ENCODE results near the gene WASF2.
"Not testable (repeated sequence)": the region's sequence is repeated elsewhere in the genome, so short reads cannot be mapped to it uniquely, and the experiment has no call there.

WASF2 gene, protein sequence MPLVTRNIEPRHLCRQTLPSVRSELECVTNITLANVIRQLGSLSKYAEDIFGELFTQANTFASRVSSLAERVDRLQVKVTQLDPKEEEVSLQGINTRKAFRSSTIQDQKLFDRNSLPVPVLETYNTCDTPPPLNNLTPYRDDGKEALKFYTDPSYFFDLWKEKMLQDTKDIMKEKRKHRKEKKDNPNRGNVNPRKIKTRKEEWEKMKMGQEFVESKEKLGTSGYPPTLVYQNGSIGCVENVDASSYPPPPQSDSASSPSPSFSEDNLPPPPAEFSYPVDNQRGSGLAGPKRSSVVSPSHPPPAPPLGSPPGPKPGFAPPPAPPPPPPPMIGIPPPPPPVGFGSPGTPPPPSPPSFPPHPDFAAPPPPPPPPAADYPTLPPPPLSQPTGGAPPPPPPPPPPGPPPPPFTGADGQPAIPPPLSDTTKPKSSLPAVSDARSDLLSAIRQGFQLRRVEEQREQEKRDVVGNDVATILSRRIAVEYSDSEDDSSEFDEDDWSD

DNA sequence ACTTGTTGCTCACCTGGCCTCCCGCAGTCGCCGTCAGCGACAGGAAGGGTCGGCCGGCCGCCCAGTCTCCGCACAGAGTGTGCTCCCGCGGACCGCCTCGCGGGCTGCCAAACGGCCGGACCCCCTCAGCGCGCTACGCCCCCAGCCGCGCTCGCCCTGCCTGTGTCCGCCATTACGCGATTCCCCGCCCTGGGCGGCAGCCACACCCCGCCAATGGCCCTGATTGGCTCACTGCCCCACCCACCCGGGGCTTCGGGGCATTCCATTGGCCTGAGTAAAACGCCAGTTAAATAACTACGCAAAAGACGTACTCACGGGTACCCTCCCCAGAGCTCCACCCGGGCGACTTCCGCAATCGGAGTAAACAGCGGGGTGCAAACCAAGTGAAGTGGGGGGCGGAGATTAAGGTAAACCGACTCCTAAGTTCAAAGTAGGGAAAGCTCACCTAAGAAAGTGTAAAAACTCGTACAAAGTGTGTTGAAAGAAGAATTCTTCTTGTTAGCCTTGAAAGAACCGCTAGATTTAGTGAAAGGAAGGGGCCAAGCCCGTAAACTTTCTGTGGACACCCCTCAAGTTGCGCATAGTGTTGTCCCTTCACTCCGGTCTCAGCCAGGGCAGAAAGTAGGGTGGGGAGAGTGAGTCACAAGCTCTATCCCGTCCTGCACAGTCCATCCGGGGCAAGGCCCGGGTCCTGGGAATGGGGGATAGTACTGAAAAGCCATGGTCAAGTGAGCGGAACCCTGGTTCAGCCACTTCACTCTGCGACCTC lies at the start of gene WASF2:
TSS of gene WASF2 (minus strand) at position 195 of the 769 bp plus-strand sequence. CDS start 61,277 bp downstream, outside the sequence.
- peak; percentile 96 for DNase-seq

DNA sequence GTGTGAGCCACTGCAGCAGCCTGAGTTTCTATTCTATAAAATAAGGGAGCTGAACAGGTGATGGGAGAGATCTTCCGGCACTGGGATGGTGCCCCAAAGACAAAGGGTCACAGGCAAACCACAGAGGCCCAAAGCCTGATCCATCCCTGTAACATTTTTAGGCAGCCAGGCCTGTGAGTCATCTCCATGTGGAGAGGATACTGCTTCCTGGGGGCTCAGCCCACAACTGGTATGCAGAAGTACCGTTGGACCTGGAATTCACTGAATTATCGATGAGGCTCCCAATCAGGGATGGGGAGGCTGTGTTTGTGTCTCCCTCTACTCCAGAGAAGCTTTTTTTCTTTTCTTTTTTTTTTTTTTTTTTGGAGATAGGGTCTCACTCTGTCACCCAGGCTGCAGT lies 48.8 kb upstream of the WASF2 start:
- DNase-seq: no peak

DNA sequence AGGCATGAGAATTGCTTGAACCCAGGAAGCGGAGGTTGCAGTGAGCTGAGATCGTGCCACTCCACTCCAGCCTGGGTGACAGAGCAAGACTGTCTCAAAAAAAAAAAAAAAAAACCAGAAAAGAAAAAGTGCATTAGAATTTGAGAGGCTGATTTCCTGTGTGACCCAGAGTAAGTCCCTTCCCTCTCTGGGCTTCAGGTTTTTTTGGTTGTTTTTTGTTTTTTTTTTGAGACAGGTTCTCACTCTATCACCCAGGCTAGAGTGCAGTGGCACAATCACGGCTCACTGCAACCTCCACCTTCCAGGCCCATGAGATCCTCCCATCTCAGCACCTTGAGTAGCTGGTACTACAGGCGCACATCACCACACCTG lies 48.3 kb upstream of the WASF2 start:
- not testable (repeated sequence) for DNase-seq

GRCh38 chr1:27536767-27537166 lies 46.8 kb upstream of the WASF2 start:
- no peak for DNase-seq

- DNase-seq: no peak
Measured at GRCh38 chr1:27536010-27536757, 46.2 kb upstream of the WASF2 start.

GRCh38 chr1:27535386-27535785 lies 45.4 kb upstream of the WASF2 start:
- DNase-seq: no peak

DNA sequence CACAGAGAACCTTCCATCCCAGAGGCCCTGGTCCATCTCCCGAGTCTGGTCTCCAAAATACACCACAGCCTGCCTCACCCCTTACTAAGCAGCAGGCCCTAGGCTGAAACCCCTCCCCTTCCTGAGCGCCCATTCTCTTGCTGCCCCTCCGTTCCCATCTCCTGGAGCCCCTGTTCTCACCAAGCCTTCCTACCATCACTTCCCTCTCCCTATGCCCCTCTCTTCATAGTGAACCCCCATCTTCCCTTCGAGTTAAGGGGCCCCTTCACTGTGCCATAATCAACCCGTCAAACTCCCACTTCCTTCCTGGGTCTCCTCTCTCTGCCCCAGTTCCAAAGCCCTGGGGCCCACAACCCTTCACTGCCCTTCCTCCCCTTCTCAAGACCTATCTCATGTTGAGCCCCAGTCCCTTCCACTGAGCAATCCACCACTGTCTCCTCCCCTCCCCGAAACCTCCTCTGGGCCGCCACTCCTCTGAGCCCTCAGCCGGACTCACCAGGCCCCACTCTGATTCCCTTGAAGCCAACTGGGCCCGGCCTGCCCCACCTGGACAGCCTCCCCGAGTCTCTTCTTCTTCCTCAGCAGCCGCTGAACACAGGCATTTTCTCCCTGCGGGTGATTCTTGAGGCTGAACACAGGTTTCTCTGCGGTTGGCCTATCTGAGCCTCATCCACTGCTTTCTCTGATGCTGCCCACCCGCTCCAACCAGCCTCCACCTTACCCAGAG lies 42.2 kb upstream of the WASF2 start:
- no peak for DNase-seq

GRCh38 chr1:27530192-27530591 lies 40.2 kb upstream of the WASF2 start:
- DNase-seq: no peak

DNA sequence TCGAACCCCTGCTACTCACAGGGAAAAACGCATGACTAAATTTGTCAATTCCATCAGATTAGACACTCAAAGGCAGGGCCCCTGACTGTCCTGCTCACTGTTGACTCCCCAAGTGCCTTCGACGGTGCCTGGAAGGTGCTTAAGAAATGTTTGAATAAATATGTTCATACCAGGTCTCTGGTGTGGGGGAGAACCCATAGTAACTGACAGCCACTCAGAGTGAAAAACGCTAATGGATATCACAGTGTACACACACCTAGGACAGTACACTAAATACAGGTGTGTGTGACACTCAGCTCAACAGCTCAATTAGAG lies 39.7 kb upstream of the WASF2 start:
- DNase-seq: no peak

GRCh38 chr1:27528818-27529703 lies 39.1 kb upstream of the WASF2 start:
- DNase-seq: no peak

DNA sequence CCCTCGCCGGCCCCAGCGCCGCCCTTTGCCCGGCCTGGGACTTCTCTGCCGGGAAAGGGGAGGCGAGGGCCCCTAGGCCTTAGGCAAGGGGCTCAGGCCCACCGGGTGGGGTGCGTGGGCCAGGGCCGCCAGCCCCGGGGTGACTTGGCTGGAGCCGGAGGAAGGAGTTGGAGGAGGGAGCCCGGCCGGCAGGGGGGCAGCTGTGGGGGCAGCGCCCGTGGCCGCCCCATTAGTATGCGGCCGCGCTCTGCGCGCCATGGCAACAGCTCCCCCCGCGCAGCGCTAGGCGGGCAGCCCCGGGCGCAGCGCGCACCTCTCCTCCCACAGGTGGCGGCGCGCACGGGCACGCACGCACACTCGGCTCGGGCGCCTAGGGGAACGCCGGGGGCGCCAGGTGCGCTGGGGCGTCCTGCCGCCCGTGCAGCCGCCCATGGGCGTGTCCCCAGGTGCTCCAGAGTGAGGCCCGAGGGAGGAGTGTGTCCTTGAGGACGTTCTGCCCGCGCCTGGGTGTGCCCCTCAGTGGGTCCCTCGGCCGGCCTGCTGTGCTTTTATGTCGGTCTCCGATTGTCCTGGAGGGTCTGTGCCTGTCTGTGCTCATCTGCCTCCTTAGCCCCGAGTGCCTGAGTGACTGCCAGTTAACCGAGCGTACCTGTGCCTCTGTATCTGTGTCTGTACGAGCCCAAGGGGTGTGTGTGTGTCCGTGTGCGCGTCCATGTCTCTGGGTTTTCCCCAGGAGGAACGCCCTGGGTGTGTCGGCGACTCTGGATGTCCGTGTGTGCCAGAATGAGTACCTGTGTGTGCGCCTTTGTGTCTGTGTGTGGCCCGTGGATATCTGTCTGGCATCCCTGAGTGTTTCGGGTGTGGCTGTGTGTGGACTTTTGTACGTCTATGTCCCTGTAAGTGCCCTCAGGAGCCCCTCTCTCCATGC lies 38.2 kb upstream of the WASF2 start:
- DNase-seq: peak; percentile 22

DNA sequence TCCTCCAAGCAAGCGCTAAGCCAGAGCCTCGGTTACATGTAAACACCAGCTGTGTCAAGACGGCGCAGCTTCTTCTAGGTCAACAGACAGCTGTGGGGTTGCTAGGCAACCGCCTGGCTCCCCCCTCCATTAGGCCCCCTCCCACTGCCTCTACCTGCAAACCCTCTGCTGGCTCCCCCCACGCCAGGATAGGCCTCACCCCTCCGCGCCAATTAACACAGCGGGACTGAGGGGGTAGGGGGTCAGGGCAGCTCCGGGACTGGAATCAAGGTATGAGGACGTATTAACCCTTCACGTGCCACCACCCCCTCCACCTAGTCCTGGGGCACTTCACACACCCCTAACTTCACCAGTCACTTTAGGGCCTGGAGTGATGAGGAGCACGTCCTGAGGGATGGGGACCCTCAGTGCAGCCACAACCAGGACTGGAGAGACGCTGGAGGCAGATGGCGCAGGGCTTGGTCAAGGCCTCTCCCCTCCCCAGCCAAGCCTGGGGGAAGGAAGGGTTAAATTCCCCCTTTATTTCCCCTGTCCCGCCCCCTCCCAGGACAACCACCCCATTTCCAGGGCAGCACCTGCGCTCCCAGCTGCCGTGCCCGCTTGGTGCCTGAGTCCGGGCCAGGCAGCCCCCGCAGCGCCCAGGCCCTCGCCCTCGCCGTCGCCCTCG lies 37.4 kb upstream of the WASF2 start:
- peak; percentile 13 for DNase-seq

DNA sequence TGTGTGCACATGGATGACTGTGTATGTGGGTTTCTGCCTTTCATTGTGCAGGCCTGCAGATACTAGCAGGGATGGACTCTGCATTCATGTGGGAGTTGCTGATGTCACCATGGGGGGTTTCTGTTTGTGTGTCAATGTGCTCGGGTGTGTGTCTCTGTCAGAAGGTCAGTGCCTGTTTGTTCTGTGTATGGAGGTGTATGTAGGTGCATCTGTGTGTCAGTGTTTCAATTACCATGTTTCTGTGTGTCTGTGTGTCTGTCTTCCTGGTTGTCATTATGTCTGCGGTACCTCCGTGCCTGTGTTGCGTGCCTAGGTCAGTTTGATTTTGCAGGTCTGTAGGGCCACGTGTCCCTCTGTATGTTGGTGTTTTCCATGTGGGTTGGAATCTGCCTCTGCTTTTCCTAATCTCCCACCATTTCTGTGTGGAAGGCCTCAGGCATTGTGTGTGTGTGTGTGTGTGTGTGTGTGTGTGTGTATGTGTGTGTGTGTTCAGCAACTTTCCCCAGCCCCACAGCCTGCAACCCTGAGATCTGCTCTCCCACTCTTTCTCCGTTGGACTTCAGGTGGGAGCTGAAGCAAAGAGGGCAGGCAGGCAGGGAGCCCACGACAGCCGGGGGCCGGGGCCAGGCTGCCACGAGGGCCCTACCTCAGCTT lies 36.7 kb upstream of the WASF2 start:
- DNase-seq: no peak

DNA sequence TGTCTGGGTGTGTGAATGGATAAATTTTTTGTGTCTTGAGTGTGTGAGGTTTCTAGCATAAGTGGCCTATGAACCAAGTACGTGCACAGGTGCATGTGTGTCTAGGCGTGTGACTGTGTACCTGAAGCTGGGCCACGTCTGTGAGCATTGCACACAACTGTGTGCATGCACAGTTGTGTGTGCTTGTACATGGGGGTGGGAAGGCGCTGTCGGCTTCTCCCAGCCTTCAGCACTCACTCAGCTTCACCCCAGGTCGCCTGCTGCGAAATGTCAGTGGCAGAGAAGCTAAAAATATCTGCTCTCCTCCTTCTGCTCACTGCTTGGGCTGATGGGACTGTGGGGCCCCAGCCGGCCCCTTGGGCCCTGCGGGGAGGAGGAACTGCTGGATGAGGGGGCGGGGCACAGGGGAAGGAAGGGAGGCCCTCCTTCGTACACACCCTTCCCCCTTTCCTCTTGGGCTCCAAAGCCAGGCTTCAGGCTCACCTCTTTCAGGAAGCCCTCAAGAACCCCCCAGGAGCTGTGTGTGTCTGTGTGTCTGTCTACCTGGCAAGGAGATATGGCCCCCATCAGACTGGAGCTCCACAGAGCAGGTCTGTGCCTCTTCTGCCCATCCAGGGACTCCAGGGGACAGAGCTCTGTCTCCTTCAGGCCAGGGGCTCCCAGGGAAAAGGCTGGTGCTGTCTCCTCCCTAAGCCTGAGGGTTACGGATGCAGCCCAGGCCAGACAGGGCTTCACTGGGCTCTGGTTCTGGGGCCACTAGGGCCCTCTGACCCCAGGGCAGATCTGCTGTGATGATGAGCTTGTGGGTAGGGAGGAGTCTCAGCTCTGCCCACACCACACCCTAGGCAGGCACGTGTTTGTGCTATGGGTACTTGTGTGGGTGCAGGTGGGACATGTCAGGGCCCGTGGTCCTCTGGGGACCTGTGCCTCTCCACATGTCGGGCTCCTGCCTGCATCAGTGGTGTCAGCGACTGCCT lies 35.6 kb upstream of the WASF2 start:
- peak; percentile 33 for DNase-seq

- no peak for DNase-seq
Measured at GRCh38 chr1:27523337-27524020, 33.5 kb upstream of the WASF2 start.

DNA sequence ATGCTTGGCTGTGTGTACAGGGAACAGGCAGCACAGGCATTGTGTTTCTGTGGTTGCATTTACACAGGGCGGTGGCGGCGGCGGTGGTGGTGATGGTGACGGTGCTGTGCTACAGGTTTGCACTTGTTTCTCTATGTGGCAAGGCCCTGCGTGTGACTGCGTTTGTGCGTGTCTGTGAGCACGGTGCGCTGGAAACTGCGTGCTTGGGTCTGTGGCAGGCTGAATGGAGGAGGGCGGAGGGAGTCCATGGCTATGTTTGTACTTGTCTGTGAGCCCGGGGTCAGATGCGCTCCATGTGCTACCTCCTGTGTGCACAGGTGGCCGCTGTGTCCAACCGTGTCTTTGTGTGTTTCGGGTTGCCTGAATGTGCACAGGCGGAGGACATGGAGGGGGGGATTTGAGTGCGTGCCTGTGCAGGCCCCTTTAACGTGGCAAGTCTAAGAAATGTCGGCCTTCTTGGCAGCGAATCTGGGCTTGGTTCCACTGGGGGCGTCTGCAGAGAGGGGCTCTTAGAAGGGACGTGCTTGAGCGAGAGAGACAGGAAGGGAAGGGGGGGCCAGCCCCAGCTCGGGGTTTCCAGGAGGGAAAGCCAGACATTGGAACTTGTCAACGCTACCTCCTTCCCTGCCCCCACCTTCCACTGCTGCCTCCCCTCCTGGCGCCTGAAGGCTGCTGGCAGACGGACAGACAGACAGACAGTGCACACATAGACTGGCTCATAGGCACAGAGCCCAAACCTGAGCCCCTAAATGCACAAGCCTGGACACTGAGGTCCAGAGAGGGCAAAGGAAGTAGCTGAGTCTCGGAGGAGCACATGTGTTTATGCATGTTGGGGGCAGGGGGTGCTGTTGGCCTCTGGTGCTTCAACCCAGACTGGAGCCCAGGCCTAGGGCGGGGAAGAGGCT lies 32.7 kb upstream of the WASF2 start:
- DNase-seq: peak; percentile 63
